Esophagus muscularis mucosa (tissue), 4 donors: ENCODE data around the gene MAP2K5. TPM values are rescaled to one million over a fixed set of nuclear protein-coding genes. Genes with fewer than 3 reads are reported as not detected.

Source experiments
- DNase-seq: peaks from one replicate; pipeline ENCODE4 v3.0.0-alpha.2; 2017; ENCODE audit errors: extremely low spot score
- H3K27ac ChIP-seq, 4 donors: fragments of 200-600 bp; sonication (generic); replicated peaks in 1 of 4; 1 replicate in 3 of 4; 2 replicates in 1 of 4; pipeline ENCODE4 v1.5.1; 2016 to 2019; ENCODE audit warnings: mild to moderate bottlenecking in 1 of 4
- H3K27me3 ChIP-seq, 4 donors: fragments of 200-600 bp; sonication (generic); one replicate each; pipeline versions ENCODE4 v1.5.1 to v1.6.0; 2016 to 2019
- H3K36me3 ChIP-seq, 4 donors: fragments of 200-600 bp; sonication (generic); one replicate each; pipeline ENCODE4 v1.5.1; 2016 to 2019
- H3K4me1 ChIP-seq, 4 donors: fragments of 200-600 bp; sonication (generic); one replicate each; pipeline ENCODE4 v1.5.1; 2016 to 2019
- H3K4me3 ChIP-seq, 4 donors: fragments of 200-600 bp; sonication (generic); 1 replicate in 2 of 4; 2 replicates in 2 of 4; pipeline ENCODE4 v1.5.1; 2016 to 2019; ENCODE audit warnings: mild to moderate bottlenecking in 4 of 4, moderate library complexity in 1 of 4
- H3K9me3 ChIP-seq, 4 donors: fragments of 200-600 bp; sonication (generic); 1 replicate in 3 of 4; 2 replicates in 1 of 4; pipeline ENCODE4 v1.5.1; 2016 to 2019
- CTCF ChIP-seq, 3 experiments: fragments of 200-600 bp in 2 of 3; fragments of 450-650 bp in 1 of 3; sonication (generic) in 2 of 3; IDR thresholded peaks; one replicate each; pipeline ENCODE4 v1.5.1; 2017 to 2019; ENCODE audit warnings: antibody characterized with exemption in 3 of 3, mild to moderate bottlenecking in 2 of 3, moderate library complexity in 1 of 3
- EP300 ChIP-seq: sonication (generic); formaldehyde crosslinking; IDR thresholded peaks from one replicate; pipeline ENCODE4 v1.6.1; 2017; ENCODE audit warnings: antibody characterized with exemption
- POLR2A ChIP-seq: fragments of 450-650 bp; IDR thresholded peaks from one replicate; pipeline ENCODE4 v1.6.1; 2017; ENCODE audit warnings: antibody characterized with exemption, moderate library complexity, mild to moderate bottlenecking, low read depth
- POLR2AphosphoS5 ChIP-seq, 2 donors: sonication (generic); formaldehyde crosslinking; IDR thresholded peaks; one replicate each; pipeline ENCODE4 v1.6.1; 2017; ENCODE audit warnings: antibody characterized with exemption in 2 of 2
- WGBS: methylation state at CpG from one replicate; pipeline ENCODE4 v1.1.5; 2018; 5-methylcytosine and 5-hydroxymethylcytosine counted together
- intact Hi-C: fragments of 100-400 bp; cut with DNase I; formaldehyde crosslinking; loops from one replicate; pipeline ENCODE4 v1.15.1; 2023
- total RNA-seq, 4 donors: library from RNA; depleted of rRNA; stranded (reverse); fragments of >200 nt; gene quantifications; one replicate each; pipeline versions ENCODE4 v1.1.0 to v1.2.1, GENCODE V29; 2016

MAP2K5 gene
- total RNA-seq, 4 donors from 2014 or later = 7.8 to 11.9 (median 10.6) TPM

GRCh38 chr15:67827562-67828277 lies 285.2 kb downstream of the MAP2K5 start:
- no peak for DNase-seq

GRCh38 chr15:67828278-67828968 lies 285.9 kb downstream of the MAP2K5 start:
- intact Hi-C loops = no loop called here
- Histone ChIP-seq H3K27me3 (peaks cover 17 to 100% (median 98%) of the 10 kb centered on the region in 4 donors), H3K36me3 (no peaks in the 10 kb centered on the region), H3K4me1 (peaks cover 58 to 80% (median 78%) of the 10 kb centered on the region in 4 donors), H3K4me3 (peak overlapping the region; percentile 20 to 35 (median 29)), H3K9me3 (no peaks in the 10 kb centered on the region), H3K27ac (no peak overlapping the region)
- 8% methylated on average over 31 of the region's 40 CpGs for WGBS
- TF ChIP-seq EP300 = no peak
- TF ChIP-seq POLR2AphosphoS5 (IDR thresholded peaks at IDR 0.05) = no peak
- TF ChIP-seq CTCF (IDR thresholded peaks at IDR 0.05) = no peak
- TF ChIP-seq POLR2A = no peak
- no peak for DNase-seq

More at GRCh38 chr15:67827562-67828277, 285.2 kb downstream of the MAP2K5 start:
- H3K4me1 ChIP-seq = peaks cover 53 to 80% (median 78%) of the 10 kb centered on the region in 4 donors
- H3K27ac ChIP-seq = no peak overlapping the region
- no peaks in the 10 kb centered on the region for H3K9me3 ChIP-seq
- TF ChIP-seq EP300 = no peak
- no peak for TF ChIP-seq CTCF (IDR thresholded peaks at IDR 0.05)
- TF ChIP-seq POLR2AphosphoS5 (IDR thresholded peaks at IDR 0.05) = no peak
- no peak for TF ChIP-seq POLR2A
- peaks cover 15 to 100% (median 96%) of the 10 kb centered on the region in 4 donors for H3K27me3 ChIP-seq
- H3K4me3 ChIP-seq = peak overlapping the region; percentile 20 to 35 (median 29)
- WGBS = 7% methylated on average over 5 of the region's 91 CpGs
- intact Hi-C loops = no loop called here
- no peaks in the 10 kb centered on the region for H3K36me3 ChIP-seq

- Histone ChIP-seq H3K4me1 (peaks cover 64 to 80% (median 78%) of the 10 kb centered on the region in 4 donors), H3K9me3 (no peaks in the 10 kb centered on the region), H3K4me3 (peak overlapping the region in 2 of 4 donors; percentile 26 to 35), H3K27ac (no peak overlapping the region), H3K27me3 (peaks cover 21 to 100% (median 98%) of the 10 kb centered on the region in 4 donors), H3K36me3 (no peaks in the 10 kb centered on the region)
- WGBS = 16% methylated on average over 36 of the region's 54 CpGs
- DNase-seq = no peak
- intact Hi-C loops = no loop called here
- TF ChIP-seq CTCF (IDR thresholded peaks at IDR 0.05) = no peak
- no peak for TF ChIP-seq POLR2AphosphoS5 (IDR thresholded peaks at IDR 0.05)
- TF ChIP-seq EP300 = no peak
- TF ChIP-seq POLR2A = no peak
Observed at GRCh38 chr15:67828969-67829646, 286.6 kb downstream of the MAP2K5 start.

- Histone ChIP-seq H3K36me3 (no peaks in the 10 kb centered on the region), H3K27me3 (peaks cover 21 to 100% (median 98%) of the 10 kb centered on the region in 4 donors), H3K27ac (no peak overlapping the region), H3K4me1 (peaks cover 72 to 81% (median 78%) of the 10 kb centered on the region in 4 donors), H3K9me3 (no peaks in the 10 kb centered on the region), H3K4me3 (no peak overlapping the region)
- TF ChIP-seq POLR2AphosphoS5 (IDR thresholded peaks at IDR 0.05) = no peak
- DNase-seq = no peak
- intact Hi-C loops = loop anchor here (10.0 kb wide), 2 partner anchors 285 to 885 kb away; partner anchors contain the start of gene MAP2K5
- 42% methylated on average over 16 of the region's 68 CpGs for WGBS
Observed at GRCh38 chr15:67829647-67830504, 287.4 kb downstream of the MAP2K5 start.
